Testis (tissue), 3 donors: ENCODE data around the gene GOLT1A. TPM values are rescaled to one million over a fixed set of nuclear protein-coding genes. Genes with fewer than 3 reads are reported as not detected.

ENCODE experiments used
- DNase-seq: peaks from one replicate; pipeline ENCODE4 v3.0.0-alpha.2; 2019
- H3K27ac ChIP-seq, 2 donors: fragments of 200-600 bp; sonication (generic); one replicate each; pipeline ENCODE4 v1.5.1; 2019
- H3K27me3 ChIP-seq: fragments of 200-600 bp; sonication (generic); one replicate; pipeline ENCODE4 v1.5.1; 2019
- H3K36me3 ChIP-seq: fragments of 200-600 bp; sonication (generic); one replicate; pipeline ENCODE4 v1.5.1; 2017; ENCODE audit warnings: low read depth; ENCODE audit errors: missing control alignments
- H3K4me1 ChIP-seq: fragments of 200-600 bp; sonication (generic); one replicate; pipeline ENCODE4 v1.5.1; 2019
- H3K4me3 ChIP-seq, 2 donors: fragments of 200-600 bp; sonication (generic); one replicate each; pipeline ENCODE4 v1.5.1; 2017 to 2019
- H3K9me3 ChIP-seq: fragments of 200-600 bp; sonication (generic); one replicate; pipeline ENCODE4 v1.5.1; 2017
- POLR2A ChIP-seq: fragments of 450-650 bp; IDR thresholded peaks from one replicate; pipeline ENCODE4 v1.6.1; 2017; ENCODE audit warnings: antibody characterized with exemption, mild to moderate bottlenecking, moderate library complexity
- WGBS, 2 donors: methylation state at CpG; one replicate each; pipeline ENCODE4 v1.1.5; 2018; 5-methylcytosine and 5-hydroxymethylcytosine counted together
- intact Hi-C: fragments of 100-400 bp; cut with DNase I; formaldehyde crosslinking; loops from one replicate; pipeline ENCODE4 v1.15.1; 2023; ENCODE audit warnings: low total_unique reads
- polyA plus RNA-seq: library from polyadenylated mRNA; stranded (reverse); fragments of 350-450 nt; fragmentation: Illumina TruSeq; extraction: RNeasy Lipid Tissue Mini Kit (QIAGEN cat#74804); gene quantifications from one replicate; pipeline ENCODE4 v1.2.3, GENCODE V29; 2014; ENCODE audit warnings: low read depth, low replicate concordance; ENCODE audit not compliant: insufficient read depth
- total RNA-seq, 2 donors: library from RNA; depleted of rRNA; stranded (reverse); fragments of >200 nt; gene quantifications; one replicate each; pipeline ENCODE4 v1.2.3, GENCODE V29; 2016
- TF ChIP-seq, protein P1 (sequence below), 3 experiments: fragments of 450-650 bp in 2 of 3; fragments of 200-600 bp in 1 of 3; sonication (generic) in 1 of 3; IDR thresholded peaks; one replicate each; pipeline ENCODE4 v1.5.1; 2016 to 2019; ENCODE audit warnings: antibody characterized with exemption in 3 of 3, mild to moderate bottlenecking in 2 of 3, moderate library complexity in 1 of 3

GOLT1A gene
- total and polyA plus RNA-seq, 3 donors from 2014 or later, result 1.5 to 6.8 (median 2.2) TPM

DNA sequence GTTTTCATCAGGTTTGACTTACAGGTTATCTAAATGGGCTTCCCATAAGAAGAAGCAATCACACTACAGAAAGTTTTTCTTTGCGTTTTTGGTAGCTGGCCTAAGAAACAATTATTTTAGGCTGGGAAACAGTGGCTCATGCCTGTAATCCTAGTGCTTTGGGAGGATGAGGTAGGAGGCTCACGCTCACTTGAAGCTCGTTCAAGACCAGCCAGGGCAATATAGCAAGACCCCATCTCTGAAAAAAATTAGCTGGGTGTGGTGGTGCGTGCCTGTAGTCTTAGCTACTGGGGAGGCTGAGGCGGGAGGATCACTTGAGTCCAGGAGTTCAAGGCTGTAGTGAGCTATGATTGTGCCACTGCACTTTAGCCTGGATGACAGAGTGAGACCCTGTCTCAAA lies 46.1 kb downstream of the GOLT1A start:
- no peaks in the 10 kb centered on the region for H3K4me1 ChIP-seq
- no peaks in the 10 kb centered on the region for H3K9me3 ChIP-seq
- DNase-seq, result no peak
- no peak for TF ChIP-seq POLR2A
- TF ChIP-seq, protein P1, sequence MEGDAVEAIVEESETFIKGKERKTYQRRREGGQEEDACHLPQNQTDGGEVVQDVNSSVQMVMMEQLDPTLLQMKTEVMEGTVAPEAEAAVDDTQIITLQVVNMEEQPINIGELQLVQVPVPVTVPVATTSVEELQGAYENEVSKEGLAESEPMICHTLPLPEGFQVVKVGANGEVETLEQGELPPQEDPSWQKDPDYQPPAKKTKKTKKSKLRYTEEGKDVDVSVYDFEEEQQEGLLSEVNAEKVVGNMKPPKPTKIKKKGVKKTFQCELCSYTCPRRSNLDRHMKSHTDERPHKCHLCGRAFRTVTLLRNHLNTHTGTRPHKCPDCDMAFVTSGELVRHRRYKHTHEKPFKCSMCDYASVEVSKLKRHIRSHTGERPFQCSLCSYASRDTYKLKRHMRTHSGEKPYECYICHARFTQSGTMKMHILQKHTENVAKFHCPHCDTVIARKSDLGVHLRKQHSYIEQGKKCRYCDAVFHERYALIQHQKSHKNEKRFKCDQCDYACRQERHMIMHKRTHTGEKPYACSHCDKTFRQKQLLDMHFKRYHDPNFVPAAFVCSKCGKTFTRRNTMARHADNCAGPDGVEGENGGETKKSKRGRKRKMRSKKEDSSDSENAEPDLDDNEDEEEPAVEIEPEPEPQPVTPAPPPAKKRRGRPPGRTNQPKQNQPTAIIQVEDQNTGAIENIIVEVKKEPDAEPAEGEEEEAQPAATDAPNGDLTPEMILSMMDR (IDR thresholded peaks at IDR 0.05), result no peak
- H3K27ac ChIP-seq, result no peak overlapping the region
- H3K36me3 ChIP-seq, result no peaks in the 10 kb centered on the region
- 75 to 91% methylated on average over 5 of the region's 5 CpGs for WGBS, 2 donors
- intact Hi-C loops, result no loop called here
- no peak overlapping the region for H3K4me3 ChIP-seq
- H3K27me3 ChIP-seq, result no peaks in the 10 kb centered on the region

DNA sequence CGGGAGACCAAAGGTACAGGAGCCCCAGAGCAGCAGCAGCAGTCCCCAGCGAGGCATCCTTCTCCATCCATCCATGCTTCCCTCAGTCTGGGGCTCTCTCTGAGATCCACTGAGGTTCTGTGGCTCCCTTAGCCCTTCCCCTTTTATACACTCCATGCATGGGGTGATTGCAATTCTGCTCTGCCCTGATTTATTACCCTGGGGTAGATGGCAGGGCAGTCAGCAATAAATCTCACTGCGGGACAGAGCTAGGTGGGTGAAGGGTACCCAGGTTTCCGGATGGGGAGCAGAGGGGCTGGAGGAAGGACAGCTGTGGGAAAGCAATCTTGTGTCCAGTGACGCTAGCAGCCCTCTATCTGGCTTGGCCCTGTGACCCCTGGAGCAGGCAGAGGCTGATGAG lies 47.6 kb downstream of the GOLT1A start, which contains the start of gene REN:
Gene REN (minus strand): TSS at position 119 of the 400 bp plus-strand sequence. CDS start 44 bp downstream, at position 75.
- WGBS, 2 donors, result 68 to 77% methylated on average over 2 to 5 of the region's 5 CpGs
- TF ChIP-seq POLR2A, result no peak
- TF ChIP-seq, protein P1 (IDR thresholded peaks at IDR 0.05), result no peak
- Histone ChIP-seq H3K9me3 (no peaks in the 10 kb centered on the region), H3K4me1 (no peaks in the 10 kb centered on the region), H3K27me3 (no peaks in the 10 kb centered on the region), H3K36me3 (no peaks in the 10 kb centered on the region), H3K27ac (no peak within 1 kb of the TSS), H3K4me3 (no peak within 1 kb of the TSS)
- intact Hi-C loops, result no loop called here
- DNase-seq, result no peak

DNA sequence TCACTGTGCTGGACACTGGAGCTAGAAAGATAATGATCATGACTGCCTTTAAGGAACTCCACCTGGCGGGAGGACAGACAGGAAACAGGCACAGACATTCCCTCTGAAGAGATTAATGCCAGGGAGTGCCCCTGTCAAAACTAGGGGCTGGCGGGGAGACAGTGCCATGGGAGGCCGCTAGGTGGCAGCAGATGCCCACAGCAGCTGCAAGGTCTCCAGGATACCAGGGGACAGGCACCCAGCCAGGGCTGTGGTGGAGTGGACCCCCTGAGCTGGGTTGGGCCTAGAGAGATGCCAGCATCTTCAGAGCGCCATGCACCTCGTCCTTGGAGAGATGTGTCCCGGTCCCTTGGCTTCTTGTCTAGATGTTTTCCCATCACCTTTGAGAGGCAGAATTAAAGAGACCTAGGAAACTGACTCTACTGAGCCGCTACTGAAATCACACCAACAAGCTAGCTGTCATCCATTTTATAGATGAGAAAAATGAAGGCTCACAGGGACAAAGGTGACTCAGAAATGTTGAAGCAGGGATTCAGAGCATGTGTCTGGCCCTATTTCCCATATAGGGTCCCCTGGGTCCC lies 51.2 kb downstream of the GOLT1A start:
- DNase-seq, result peak; percentile 82
- no peak overlapping the region for H3K27ac ChIP-seq
- no peak for TF ChIP-seq POLR2A
- TF ChIP-seq, protein P1 (IDR thresholded peaks at IDR 0.05), result peak; percentile 82 to 97 (median 85)
- no peaks in the 10 kb centered on the region for H3K4me1 ChIP-seq
- H3K9me3 ChIP-seq, result no peaks in the 10 kb centered on the region
- intact Hi-C loops, result no loop called here
- WGBS, 2 donors, result 25 to 40% methylated on average over 7 of the region's 7 CpGs
- H3K36me3 ChIP-seq, result no peaks in the 10 kb centered on the region
- no peaks in the 10 kb centered on the region for H3K27me3 ChIP-seq
- H3K4me3 ChIP-seq, result no peak overlapping the region

DNA sequence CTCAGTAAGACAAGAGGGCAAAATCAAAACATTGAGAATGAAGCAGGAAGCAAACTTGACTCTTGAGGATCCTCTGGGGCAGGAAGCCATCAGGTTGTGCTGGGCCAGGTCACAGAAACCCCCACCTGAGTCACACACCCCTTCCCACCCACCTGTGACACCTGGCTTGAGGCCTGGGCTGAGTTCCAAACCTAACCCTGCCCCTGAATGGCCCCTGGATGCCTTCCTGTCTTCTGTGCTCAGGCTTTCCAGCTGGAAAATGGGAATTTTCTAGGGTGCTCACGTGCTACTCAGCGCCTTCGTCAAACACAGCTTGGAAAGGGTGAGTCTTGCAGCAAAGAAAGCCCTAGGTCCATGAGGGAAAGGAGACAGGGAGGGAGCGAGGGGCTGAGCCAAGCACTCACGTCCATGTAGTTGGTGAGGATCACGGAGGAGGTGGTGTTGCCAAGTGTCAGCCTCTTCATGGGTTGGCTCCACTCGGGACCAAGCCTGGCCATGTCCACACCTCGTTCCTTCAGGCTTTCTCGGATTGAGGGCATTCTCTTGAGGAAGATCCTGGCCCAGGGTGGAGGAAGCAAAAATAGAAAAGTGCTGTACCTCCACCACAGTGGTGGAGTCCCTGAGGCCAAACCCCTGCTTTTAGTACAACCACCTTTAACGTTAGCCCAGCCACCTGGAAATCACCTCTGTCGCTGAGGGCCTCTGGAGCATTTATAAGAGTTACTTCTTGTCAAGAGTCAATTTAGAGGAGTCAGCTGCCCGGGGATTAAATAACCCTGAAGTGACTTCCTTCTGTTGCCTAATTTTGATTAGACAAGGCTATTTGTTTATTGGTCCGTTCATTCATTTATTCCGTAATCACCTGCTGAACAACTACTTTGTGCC lies 51.9 kb downstream of the GOLT1A start:
- 72 to 75% methylated on average over 14 of the region's 14 CpGs for WGBS, 2 donors

More for the DNA sequence above, 51.9 kb downstream of the GOLT1A start:
- no peaks in the 10 kb centered on the region for H3K36me3 ChIP-seq
- TF ChIP-seq POLR2A, result no peak
- TF ChIP-seq, protein P1 (IDR thresholded peaks at IDR 0.05), result no peak
- no peak overlapping the region for H3K27ac ChIP-seq
- H3K4me1 ChIP-seq, result no peaks in the 10 kb centered on the region
- no peaks in the 10 kb centered on the region for H3K27me3 ChIP-seq
- no peak for DNase-seq
- H3K9me3 ChIP-seq, result no peaks in the 10 kb centered on the region
- H3K4me3 ChIP-seq, result no peak overlapping the region
- intact Hi-C loops, result no loop called here
